Activated T-cell treated with anti-CD3 and anti-CD28 coated beads for 48 hours (primary cell): Measurements from ENCODE around the gene GPR152.
A peak's percentile ranks its signal among the peaks of the same experiment; 100 is the strongest.
"Not testable (repeated sequence)": the region's sequence is repeated elsewhere in the genome, so short reads cannot be mapped to it uniquely, and the experiment has no call there.

Experiments
- DNase-seq: peaks from one replicate; pipeline ENCODE4 v3.0.0-alpha.2; 2020; ENCODE audit warnings: low read depth

GPR152 gene

GRCh38 chr11:67409261-67409666 is 43.3 kb downstream of the GPR152 start:
- no peak for DNase-seq

- no peak for DNase-seq
These were observed 43.9 kb downstream of the GPR152 start for GRCh38 chr11:67408437-67409200.

GRCh38 chr11:67407688-67408163 is 44.8 kb downstream of the GPR152 start:
- DNase-seq: no peak

- no peak for DNase-seq
These were observed 45.4 kb downstream of the GPR152 start for GRCh38 chr11:67406969-67407687.

GRCh38 chr11:67406420-67406968 is 46.0 kb downstream of the GPR152 start:
- DNase-seq: no peak

GRCh38 chr11:67405688-67406339 is 46.7 kb downstream of the GPR152 start:
- DNase-seq: no peak

GRCh38 chr11:67405196-67405567 is 47.3 kb downstream of the GPR152 start:
- no peak for DNase-seq

GRCh38 chr11:67404515-67405195 is 47.9 kb downstream of the GPR152 start:
- no peak for DNase-seq

- not testable (repeated sequence) for DNase-seq
These were observed 49.4 kb downstream of the GPR152 start for GRCh38 chr11:67403085-67403484.

- DNase-seq: not testable (repeated sequence)
These were observed 50.2 kb downstream of the GPR152 start for GRCh38 chr11:67402192-67402839.

- DNase-seq: peak; percentile 93
These were observed 50.9 kb downstream of the GPR152 start, which contains the start of gene PPP1CA for GRCh38 chr11:67401495-67402191. TSS of gene PPP1CA (minus strand) at chr11:67401858. CDS start at chr11:67401782, 76 bp downstream.
